ENCODE data around the gene SELENOP. TPM values are rescaled to one million over a fixed set of nuclear protein-coding genes. Genes with fewer than 3 reads are reported as not detected.

Gene SELENOP
- total and polyA plus RNA-seq, 2 of the 8 experiments (the other 6 are each of a cell fraction or from before 2014, with no cell fraction given): 5.5 to 19.4 TPM

DNA sequence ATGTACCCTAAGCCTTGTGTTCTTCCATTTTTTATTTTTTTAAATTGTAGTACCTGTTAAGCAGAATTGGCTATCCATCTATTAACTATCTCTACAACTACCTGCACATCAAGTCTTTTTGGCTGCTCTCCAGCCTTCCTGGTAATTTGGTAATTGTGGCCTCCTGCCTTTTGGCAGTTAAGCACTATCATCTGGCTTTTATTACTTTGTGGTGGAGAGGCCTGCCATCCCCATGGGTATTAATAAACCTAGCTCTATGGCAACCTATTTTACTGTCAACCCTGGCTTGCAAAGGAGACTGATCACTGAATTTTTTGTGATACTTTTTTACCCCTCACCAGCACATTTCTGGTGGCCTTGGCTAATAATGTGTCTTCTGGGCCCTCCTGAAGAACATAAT lies 20.5 kb downstream of the SELENOP start:
- Histone ChIP-seq H3K79me2 (ENCODE audit: control insufficient read depth in 1 of 2, insufficient read depth in 2 of 2, low read length in 2 of 2) (no peaks in the 10 kb centered on the region; a peak in 1 of 4 replicates), H3K14ac (ENCODE audit: insufficient read length) (no peak overlapping the region), H4K91ac (replicated peaks; ENCODE audit: insufficient read length, low read length) (no peak overlapping the region), H2BK20ac (ENCODE audit: low read length) (no peak overlapping the region), H3K9ac (replicated peaks in 1 of 4; ENCODE audit: extremely low read depth in 1 of 4, low read depth in 3 of 4, low read length in 3 of 4) (no peak overlapping the region), H4K5ac (ENCODE audit: insufficient read length, low read depth, low read length) (no peak overlapping the region), H2BK15ac (ENCODE audit: low read length) (no peak overlapping the region), H3K4me1 (replicated peaks in 1 of 4; ENCODE audit: control insufficient read depth in 3 of 4, insufficient read depth in 4 of 4, low read length in 3 of 4) (no peaks in the 10 kb centered on the region), H3K56ac (replicated peaks; ENCODE audit: insufficient read length, low read depth, low read length) (no peak overlapping the region), H2AFZ (ENCODE audit: low read length) (no peak overlapping the region), H3K79me1 (ENCODE audit: low read depth, low read length) (no peaks in the 10 kb centered on the region), H2AK5ac (ENCODE audit: low read depth, low read length) (no peak overlapping the region), H3K23me2 (ENCODE audit: low read depth, low read length) (no peaks in the 10 kb centered on the region), H4K8ac (ENCODE audit: extremely low read depth, insufficient read depth, low read length) (no peak overlapping the region), H3K27me3 (replicated peaks in 1 of 4; ENCODE audit: control insufficient read depth in 3 of 4, extremely low read depth in 1 of 4, insufficient read depth in 3 of 4, low read length in 3 of 4) (no peaks in the 10 kb centered on the region), H3K36me3 (ENCODE audit: control insufficient read depth in 2 of 4, insufficient read depth in 4 of 4, low read length in 3 of 4) (no peaks in the 10 kb centered on the region), H3K4me3 (ENCODE audit: extremely low read depth in 1 of 4, insufficient read depth in 2 of 4, low read depth in 3 of 4, low read length in 4 of 4) (no peak overlapping the region), H3K4ac (replicated peaks; ENCODE audit: insufficient read length, low read depth, low read length) (no peak overlapping the region), H3K9me3 (ENCODE audit: insufficient read depth in 2 of 2, low read depth in 1 of 2, low read length in 1 of 2) (peaks cover 0 to 3% of the 10 kb centered on the region in 2 experiments; a peak in 1 of 4 replicates), H2BK5ac (ENCODE audit: low read depth, low read length) (no peak overlapping the region), H4K20me1 (replicated peaks in 1 of 2; ENCODE audit: control insufficient read depth in 1 of 2, insufficient read depth in 2 of 2, low read length in 2 of 2) (no peaks in the 10 kb centered on the region), H3K18ac (ENCODE audit: extremely low read depth, low read length) (no peak overlapping the region), H2BK120ac (replicated peaks; ENCODE audit: low read depth, low read length) (no peak overlapping the region), H3K27ac (ENCODE audit: low read depth, low read length) (no peak overlapping the region), H2BK12ac (ENCODE audit: low read depth, low read length) (no peak overlapping the region), H3K4me2 (ENCODE audit: insufficient read depth in 1 of 2, low read depth in 2 of 2, low read length in 2 of 2) (no peak overlapping the region), H3K23ac (ENCODE audit: insufficient read length) (no peak overlapping the region)
- FAIRE-seq: no peak
- ChIA-PET CTCF (ENCODE audit: partially characterized antibody) (no interaction called here), POLR2A (ENCODE audit: partially characterized antibody) (no interaction called here)
- no peak for DNase-seq (ENCODE audit: low read depth in 1 of 2, low spot score in 2 of 2)
- TF ChIP-seq CREB1 (IDR thresholded peaks at IDR 0.05) (no peak), RFX5 (IDR thresholded peaks at IDR 0.05; ENCODE audit: borderline replicate concordance, low read depth, low read length) (no peak), NANOG (IDR thresholded peaks at IDR 0.05; ENCODE audit: insufficient read depth, low read depth, low read length, poor library complexity, severe bottlenecking) (no peak), FOSL1 (IDR thresholded peaks at IDR 0.05; ENCODE audit: insufficient read depth, low read depth, low read length) (no peak), SIRT6 (IDR thresholded peaks at IDR 0.05; ENCODE audit: low read length) (no peak), KDM4A (IDR thresholded peaks at IDR 0.05; ENCODE audit: low read depth, low read length, severe bottlenecking) (no peak), SIN3A (conservative IDR thresholded peaks at IDR 0.05 in 1 of 2, IDR thresholded peaks at IDR 0.05 in 1 of 2; ENCODE audit: low read depth in 1 of 2, low read length in 2 of 2) (no peak), TAF1 (IDR thresholded peaks at IDR 0.05; ENCODE audit: low read depth, low read length) (no peak), BACH1 (IDR thresholded peaks at IDR 0.05; ENCODE audit: low read length) (no peak), CBX5 (IDR thresholded peaks at IDR 0.05; ENCODE audit: low read depth, low read length) (no peak), POLR2AphosphoS5 (IDR thresholded peaks at IDR 0.05; ENCODE audit: low read depth, low read length) (no peak), RNF2 (IDR thresholded peaks at IDR 0.05; ENCODE audit: borderline replicate concordance, low read depth, low read length, missing control alignments, poor library complexity, severe bottlenecking) (no peak), BRCA1 (IDR thresholded peaks at IDR 0.05; ENCODE audit: low read depth, low read length) (no peak)
- TF ChIP-seq, protein P1, sequence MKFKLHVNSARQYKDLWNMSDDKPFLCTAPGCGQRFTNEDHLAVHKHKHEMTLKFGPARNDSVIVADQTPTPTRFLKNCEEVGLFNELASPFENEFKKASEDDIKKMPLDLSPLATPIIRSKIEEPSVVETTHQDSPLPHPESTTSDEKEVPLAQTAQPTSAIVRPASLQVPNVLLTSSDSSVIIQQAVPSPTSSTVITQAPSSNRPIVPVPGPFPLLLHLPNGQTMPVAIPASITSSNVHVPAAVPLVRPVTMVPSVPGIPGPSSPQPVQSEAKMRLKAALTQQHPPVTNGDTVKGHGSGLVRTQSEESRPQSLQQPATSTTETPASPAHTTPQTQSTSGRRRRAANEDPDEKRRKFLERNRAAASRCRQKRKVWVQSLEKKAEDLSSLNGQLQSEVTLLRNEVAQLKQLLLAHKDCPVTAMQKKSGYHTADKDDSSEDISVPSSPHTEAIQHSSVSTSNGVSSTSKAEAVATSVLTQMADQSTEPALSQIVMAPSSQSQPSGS (IDR thresholded peaks at IDR 0.05; ENCODE audit: low read length): no peak
